HepG2 (cell line): ENCODE measurements around the gene ERCC4. TPM values are rescaled to one million over a fixed set of nuclear protein-coding genes. Genes with fewer than 3 reads are reported as not detected.

Source experiments
- BCL3 ChIP-seq: sonication (generic); formaldehyde crosslinking; IDR thresholded peaks from 2 replicates; pipeline ENCODE4 v1.5.1; 2020; ENCODE audit warnings: mild to moderate bottlenecking, missing genetic modification reagents, moderate library complexity
- CREB1 ChIP-seq, 2 experiments: fragments of 450-650 bp in 1 of 2; IDR thresholded peaks; 2 replicates each; pipeline ENCODE4 v1.6.1; 2016 to 2017; ENCODE audit warnings: control low read depth in 1 of 2, mild to moderate bottlenecking in 1 of 2, missing compliant biosample characterization in 1 of 2, missing genetic modification characterization in 1 of 2
- ETV5 ChIP-seq: IDR thresholded peaks from 2 replicates; pipeline ENCODE4 v1.6.1; 2018; ENCODE audit warnings: missing biosample characterization, missing genetic modification reagents, inconsistent platforms, borderline replicate concordance
- HMG20A ChIP-seq: IDR thresholded peaks from 2 replicates; pipeline ENCODE4 v1.6.1; 2016; ENCODE audit warnings: borderline replicate concordance
- HNRNPH1 ChIP-seq: fragments of 200-400 bp; formaldehyde crosslinking; optimal IDR thresholded peaks from 2 replicates; pipeline ENCODE3; 2017; ENCODE audit warnings: mild to moderate bottlenecking, low read depth, low read length
- MAF1 ChIP-seq: sonication (generic); formaldehyde crosslinking; IDR thresholded peaks from 2 replicates; pipeline ENCODE4 v1.5.0; 2020; ENCODE audit warnings: missing genetic modification reagents, borderline replicate concordance
- MATR3 ChIP-seq: sonication (generic); formaldehyde crosslinking; IDR thresholded peaks from 2 replicates; pipeline ENCODE4 v1.4.0; 2020; ENCODE audit warnings: missing genetic modification reagents
- MXD1 ChIP-seq: sonication (generic); formaldehyde crosslinking; IDR thresholded peaks from 2 replicates; pipeline ENCODE4 v1.4.0; 2020; ENCODE audit warnings: mild to moderate bottlenecking, missing genetic modification reagents
- NFE2 ChIP-seq: sonication (generic); formaldehyde crosslinking; IDR thresholded peaks from 2 replicates; pipeline ENCODE4 v1.4.0; 2020; ENCODE audit warnings: missing genetic modification reagents
- RBFOX2 ChIP-seq: fragments of 200-400 bp; formaldehyde crosslinking; IDR thresholded peaks from 2 replicates; pipeline ENCODE4 v1.6.1; 2017; ENCODE audit warnings: low read depth, mild to moderate bottlenecking, low read length
- RXRB ChIP-seq: IDR thresholded peaks from 2 replicates; pipeline ENCODE4 v1.6.1; 2016; ENCODE audit warnings: borderline replicate concordance, missing genetic modification reagents, missing compliant biosample characterization
- SMAD9 ChIP-seq: sonication (generic); formaldehyde crosslinking; IDR thresholded peaks from 2 replicates; pipeline ENCODE4 v1.5.1; 2020; ENCODE audit warnings: mild to moderate bottlenecking, missing genetic modification reagents
- SYNCRIP ChIP-seq: fragments of 200-400 bp; formaldehyde crosslinking; IDR thresholded peaks from 2 replicates; pipeline ENCODE4 v1.6.1; 2018; ENCODE audit warnings: mild to moderate bottlenecking, low read depth, low read length; ENCODE audit not compliant: insufficient read depth
- ZBTB43 ChIP-seq: sonication (generic); formaldehyde crosslinking; conservative IDR thresholded peaks from 2 replicates; pipeline ENCODE4 v1.4.0; 2020; ENCODE audit warnings: missing genetic modification reagents
- ZFX ChIP-seq: sonication (generic); formaldehyde crosslinking; IDR thresholded peaks from 2 replicates; pipeline ENCODE4 v1.4.0; 2020; ENCODE audit warnings: mild to moderate bottlenecking, low read depth, missing genetic modification reagents, moderate library complexity
- ZMAT5 ChIP-seq: sonication (generic); formaldehyde crosslinking; IDR thresholded peaks from 2 replicates; pipeline ENCODE4 v1.5.0; 2020; ENCODE audit warnings: mild to moderate bottlenecking, low read depth, missing genetic modification reagents, borderline replicate concordance
- ZNF160 ChIP-seq: sonication (generic); formaldehyde crosslinking; IDR thresholded peaks from 2 replicates; pipeline ENCODE4 v1.8.0; 2022; ENCODE audit warnings: mild to moderate bottlenecking, inconsistent platforms, missing genetic modification reagents
- ZNF18 ChIP-seq: sonication (generic); formaldehyde crosslinking; IDR thresholded peaks from 2 replicates; pipeline ENCODE4 v1.8.0; 2022; ENCODE audit warnings: mild to moderate bottlenecking, missing genetic modification reagents; ENCODE audit not compliant: insufficient replicate concordance
- ZNF33B ChIP-seq: sonication (generic); formaldehyde crosslinking; IDR thresholded peaks from 2 replicates; pipeline ENCODE4 v1.5.1; 2020; ENCODE audit warnings: mild to moderate bottlenecking, missing genetic modification reagents
- ZNF431 ChIP-seq: sonication (generic); formaldehyde crosslinking; IDR thresholded peaks from 2 replicates; pipeline ENCODE4 v1.9.0; 2022; ENCODE audit warnings: missing genetic modification reagents, low read depth, mild to moderate bottlenecking, borderline replicate concordance
- ZNF619 ChIP-seq: sonication (generic); formaldehyde crosslinking; IDR thresholded peaks from 2 replicates; pipeline ENCODE4 v1.4.0; 2020; ENCODE audit warnings: mild to moderate bottlenecking, missing genetic modification reagents
- ZNF660 ChIP-seq: sonication (generic); formaldehyde crosslinking; IDR thresholded peaks from 2 replicates; pipeline ENCODE4 v1.5.1; 2020; ENCODE audit warnings: mild to moderate bottlenecking, low read depth, missing genetic modification reagents, borderline replicate concordance
- ZNF709 ChIP-seq: sonication (generic); formaldehyde crosslinking; IDR thresholded peaks from 2 replicates; pipeline ENCODE4 v1.5.0; 2020; ENCODE audit warnings: mild to moderate bottlenecking, missing genetic modification reagents
- ZNF749 ChIP-seq: sonication (generic); formaldehyde crosslinking; IDR thresholded peaks from 2 replicates; pipeline ENCODE4 v1.8.0; 2022; ENCODE audit warnings: mild to moderate bottlenecking, missing genetic modification reagents, moderate library complexity, borderline replicate concordance
- ZNF766 ChIP-seq: sonication (generic); formaldehyde crosslinking; IDR thresholded peaks from 2 replicates; pipeline ENCODE4 v1.5.0; 2020; ENCODE audit warnings: missing genetic modification reagents, borderline replicate concordance
- polyA plus RNA-seq, 8 experiments: library from polyadenylated mRNA; depleted of rRNA in 3 of 8; stranded (reverse) in 7 of 8; unstranded in 1 of 8; fragments of >200 nt; fragmentation: Illumina TruSeq in 4 of 8; extraction: Trizol in 4 of 8; gene quantifications; 2 replicates each; pipeline versions ENCODE4 v1.2.1 to v1.2.3, GENCODE V29; 2011 to 2016; ENCODE audit warnings: low read depth in 4 of 8, missing spikeins in 1 of 8, mixed read lengths in 1 of 8; ENCODE audit not compliant: insufficient read depth in 1 of 8
- total RNA-seq, 5 experiments: library from RNA; depleted of rRNA; stranded (reverse); fragments of >200 nt; fragmentation: Illumina TruSeq; extraction: Trizol; gene quantifications; 2 replicates each; pipeline ENCODE4 v1.2.3, GENCODE V29; 2016; ENCODE audit warnings: low read depth in 1 of 5

The ERCC4 gene
- total and polyA plus RNA-seq, 2 of the 13 experiments (the other 11 are each of a cell fraction or from before 2014, with no cell fraction given), result 5.4 to 15.2 TPM

GRCh38 chr16:13961099-13961811 is 41.3 kb downstream of the ERCC4 start (continued):
- TF ChIP-seq SYNCRIP, result no peak
- TF ChIP-seq SMAD9 (CRISPR knock-in tag), result 0 out of 2 replicates have a peak, but pooled peaks have one; percentile 46
- no peak for TF ChIP-seq ZNF619 (CRISPR knock-in tag)
- TF ChIP-seq CREB1 (IDR thresholded peaks at IDR 0.05), result no peak
- peak; percentile 40 for TF ChIP-seq CREB1 (CRISPR knock-in tag; IDR thresholded peaks at IDR 0.05)
- no peak for TF ChIP-seq HNRNPH1
- TF ChIP-seq MATR3 (CRISPR knock-in tag), result no peak
- TF ChIP-seq ZNF160 (CRISPR knock-in tag), result no peak
- TF ChIP-seq ZNF766 (CRISPR knock-in tag), result no peak
- TF ChIP-seq NFE2 (CRISPR knock-in tag), result no peak
- TF ChIP-seq ZNF749, result no peak
- no peak for TF ChIP-seq ZNF431
- no peak for TF ChIP-seq ZNF709 (CRISPR knock-in tag)
- 0 out of 2 replicates have a peak, but pooled peaks have one; percentile 30 for TF ChIP-seq ZBTB43
- TF ChIP-seq RBFOX2, result no peak
- TF ChIP-seq MXD1 (CRISPR knock-in tag), result no peak
- TF ChIP-seq RXRB (CRISPR knock-in tag), result 0 out of 2 replicates have a peak, but pooled peaks have one; percentile 28
- TF ChIP-seq MAF1 (CRISPR knock-in tag), result no peak
- no peak for TF ChIP-seq ZNF33B
- no peak for TF ChIP-seq ZFX
- peak; percentile 39; the same call in 1 of the 2 replicates for TF ChIP-seq ETV5
- TF ChIP-seq BCL3 (CRISPR knock-in tag), result no peak
- no peak for TF ChIP-seq ZNF18 (CRISPR knock-in tag)
- TF ChIP-seq ZNF660, result no peak
- no peak for TF ChIP-seq ZMAT5 (CRISPR knock-in tag)
- peak; percentile 54; the same call in 1 of the 2 replicates for TF ChIP-seq HMG20A (CRISPR knock-in tag)
